ENCODE data around the gene HPS3.

Gene HPS3

GRCh38 chr3:149120051-149120972 lies 9.1 kb upstream of the HPS3 start:
- no peak for DNase-seq (ENCODE audit: low read depth)

- no peak for DNase-seq (ENCODE audit: low read depth)
Observed at GRCh38 chr3:149122721-149123578, 6.5 kb upstream of the HPS3 start.

- no peak for DNase-seq (ENCODE audit: low read depth)
Observed at GRCh38 chr3:149128821-149129220, 617 bp upstream of the HPS3 start.

DNA sequence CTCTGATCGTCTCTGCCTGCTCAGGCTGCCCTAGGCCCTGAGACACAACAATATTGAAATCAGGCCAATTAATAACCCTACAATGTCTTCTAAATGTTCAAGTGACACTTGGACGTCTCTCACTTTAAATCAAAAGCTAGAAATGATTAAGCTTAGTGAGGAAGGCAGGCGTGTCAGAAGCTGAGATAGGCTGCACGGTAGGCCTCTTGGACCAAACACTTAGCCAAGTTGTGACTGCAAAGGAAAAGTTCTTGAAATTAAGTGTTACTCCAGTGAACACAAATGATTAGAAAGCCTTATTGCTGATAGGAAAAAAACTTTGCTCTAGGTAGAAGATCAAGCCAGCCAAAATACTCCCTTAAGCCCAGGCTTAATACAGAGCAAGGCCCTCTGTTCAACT lies 2.2 kb downstream of the HPS3 start:
- no peak for DNase-seq (ENCODE audit: low read depth)

DNA sequence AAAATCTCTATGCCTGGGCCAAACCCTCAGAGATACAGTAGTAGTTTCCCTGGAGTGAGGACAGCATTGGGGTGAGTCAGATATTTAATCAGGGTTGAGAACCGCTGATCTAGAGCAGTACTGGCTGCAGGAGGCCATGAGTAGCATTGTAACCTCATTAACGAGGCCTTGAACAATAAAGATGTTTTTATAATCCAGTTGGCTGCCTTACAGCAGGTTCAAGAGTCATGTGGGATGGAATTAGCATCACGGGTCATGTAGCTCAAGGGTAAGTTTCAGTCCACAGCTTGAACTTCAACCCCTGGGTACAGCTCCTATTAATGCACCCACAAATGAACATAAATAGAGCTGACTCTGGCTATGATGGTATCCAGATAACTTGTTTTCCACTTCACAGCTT lies 5.1 kb downstream of the HPS3 start:
- no peak for DNase-seq (ENCODE audit: low read depth)

DNA sequence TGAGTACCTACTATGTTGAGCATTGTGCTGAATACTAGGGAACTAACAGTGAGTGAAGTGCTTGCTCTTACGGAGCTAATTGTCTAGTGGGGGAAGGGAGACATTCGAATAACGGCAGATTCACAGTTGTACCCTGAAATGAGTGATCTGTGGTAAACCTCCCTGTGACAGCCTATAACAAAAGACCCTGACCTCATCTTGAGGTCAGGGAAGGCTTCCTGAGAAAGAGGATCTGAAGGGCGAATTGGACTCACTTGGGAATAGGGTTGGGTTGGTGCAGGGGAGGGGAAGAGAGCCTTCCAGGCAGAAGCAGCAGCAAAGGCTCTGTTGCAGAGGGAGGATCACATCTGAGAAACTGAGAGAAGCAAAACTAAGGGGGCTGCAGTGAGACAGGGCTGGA lies 13.2 kb downstream of the HPS3 start:
- no peak for DNase-seq (ENCODE audit: low read depth)

- no peak for DNase-seq (ENCODE audit: low read depth)
Observed at GRCh38 chr3:149145356-149145755, 15.9 kb downstream of the HPS3 start.

- no peak for DNase-seq (ENCODE audit: low read depth)
Observed at GRCh38 chr3:149145974-149146373, 16.5 kb downstream of the HPS3 start.

DNA sequence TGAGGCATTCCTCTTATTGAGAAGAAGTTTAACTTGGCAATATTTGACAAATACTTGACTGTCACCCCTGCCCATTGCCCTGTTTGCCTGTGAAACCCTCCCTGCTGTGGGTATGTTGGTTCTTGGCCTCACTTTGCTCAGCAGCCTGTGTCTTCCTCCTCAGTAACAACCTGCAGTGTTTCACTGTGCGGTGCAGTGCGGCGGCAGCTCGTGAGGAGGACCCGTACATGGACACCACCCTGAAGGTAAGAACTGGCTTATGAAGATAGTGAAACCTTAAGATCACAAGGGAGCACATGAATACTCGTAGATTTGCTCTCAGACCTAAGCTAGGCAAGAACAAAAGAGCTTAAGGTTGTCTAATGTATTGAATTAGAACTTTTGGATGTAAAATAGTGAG lies 21.0 kb downstream of the HPS3 start:
- no peak for DNase-seq (ENCODE audit: low read depth)

DNA sequence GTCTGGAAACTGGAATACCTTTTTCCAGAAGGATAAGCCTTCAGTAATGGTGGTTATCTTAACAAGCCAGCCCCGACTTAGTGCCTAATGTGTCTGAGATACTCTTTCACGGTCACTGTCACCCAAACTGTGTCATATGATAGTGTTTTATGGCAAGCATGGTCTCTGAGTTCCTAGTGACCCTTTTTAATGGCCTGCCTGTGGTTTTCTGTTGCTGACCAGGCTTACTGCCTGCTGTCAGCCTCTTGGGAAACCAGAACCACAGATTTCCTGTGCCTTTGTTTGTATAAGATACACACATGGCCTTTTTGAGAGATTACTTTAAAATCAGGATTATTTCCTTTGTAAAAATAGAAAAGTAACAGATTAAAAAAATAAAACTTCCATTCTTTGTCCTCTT lies 22.4 kb downstream of the HPS3 start:
- DNase-seq (ENCODE audit: low read depth), result no peak

- DNase-seq (ENCODE audit: low read depth), result no peak
Observed at GRCh38 chr3:149152420-149152819, 23.0 kb downstream of the HPS3 start.

DNA sequence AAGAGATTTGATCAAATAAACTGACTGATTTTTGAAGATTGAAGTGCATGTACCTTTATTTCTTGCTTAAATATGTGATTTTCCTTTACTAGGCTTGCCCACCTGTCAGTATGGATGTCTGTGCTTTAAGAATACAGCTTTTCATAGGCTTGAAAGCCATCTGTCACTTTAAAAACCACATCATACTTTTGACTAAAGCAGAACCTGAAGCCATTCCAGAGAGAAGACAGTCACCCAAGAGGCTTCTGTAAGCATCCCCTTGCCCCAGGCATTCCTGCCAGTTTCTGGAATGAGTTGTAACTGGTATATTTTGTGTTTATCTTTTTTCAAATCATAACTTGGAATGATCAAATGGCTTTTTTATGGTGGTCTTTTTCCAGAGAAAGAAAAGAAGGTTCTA lies 24.0 kb downstream of the HPS3 start:
- no peak for DNase-seq (ENCODE audit: low read depth)

DNA sequence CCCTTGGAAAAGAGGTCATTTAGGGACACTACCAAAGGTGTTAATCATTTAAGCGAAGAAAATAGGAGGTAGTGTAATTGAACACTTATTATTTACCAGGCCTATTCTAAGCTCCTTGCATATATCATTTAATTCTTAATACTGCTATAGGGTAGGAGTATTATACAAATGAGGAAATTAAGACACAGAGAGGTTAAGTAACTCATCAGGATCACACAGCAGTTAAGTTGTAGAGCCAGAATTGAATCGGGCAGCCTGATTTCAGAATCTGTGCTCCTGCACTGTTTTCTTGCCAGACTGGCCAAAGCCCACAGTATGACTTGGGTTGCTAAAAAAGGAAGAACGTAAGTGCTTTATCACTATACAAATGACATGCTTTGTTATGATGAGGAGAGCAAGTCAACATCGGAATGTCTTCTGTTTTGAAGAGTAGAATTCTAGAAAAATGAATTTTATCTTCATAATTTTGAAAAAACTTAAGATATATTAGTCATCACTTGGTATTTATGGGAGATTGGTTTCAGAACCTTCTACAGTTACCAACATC lies 31.4 kb downstream of the HPS3 start:
- no peak for DNase-seq (ENCODE audit: low read depth)

DNA sequence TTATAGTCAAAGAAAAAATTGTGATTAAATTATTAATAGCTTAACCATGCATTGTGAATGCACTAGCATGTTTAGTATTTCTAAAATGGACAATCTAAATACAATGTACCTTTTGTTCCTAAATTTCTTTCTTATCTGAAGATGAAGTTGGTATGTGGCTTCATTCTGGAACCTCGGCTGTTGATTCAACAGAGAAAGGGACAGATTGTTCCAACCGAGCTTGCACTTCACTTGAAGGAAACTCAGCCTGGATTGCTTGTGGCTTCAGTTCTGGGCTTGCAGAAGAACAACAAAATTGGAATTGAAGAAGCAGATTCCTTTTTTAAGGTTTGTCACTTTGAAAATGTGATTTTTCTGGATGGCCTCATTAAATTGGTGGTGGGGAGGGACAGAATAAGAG lies 32.6 kb downstream of the HPS3 start:
- DNase-seq (ENCODE audit: low read depth), result no peak

- DNase-seq (ENCODE audit: low read depth), result no peak
Observed at GRCh38 chr3:149163066-149163465, 33.6 kb downstream of the HPS3 start.

GRCh38 chr3:149167898-149168297 lies 38.5 kb downstream of the HPS3 start:
- no peak for DNase-seq (ENCODE audit: low read depth)

GRCh38 chr3:149170672-149171071 lies 41.2 kb downstream of the HPS3 start:
- DNase-seq (ENCODE audit: low read depth), result no peak

- no peak for DNase-seq (ENCODE audit: low read depth)
Observed at GRCh38 chr3:149174901-149175300, 45.5 kb downstream of the HPS3 start.

DNA sequence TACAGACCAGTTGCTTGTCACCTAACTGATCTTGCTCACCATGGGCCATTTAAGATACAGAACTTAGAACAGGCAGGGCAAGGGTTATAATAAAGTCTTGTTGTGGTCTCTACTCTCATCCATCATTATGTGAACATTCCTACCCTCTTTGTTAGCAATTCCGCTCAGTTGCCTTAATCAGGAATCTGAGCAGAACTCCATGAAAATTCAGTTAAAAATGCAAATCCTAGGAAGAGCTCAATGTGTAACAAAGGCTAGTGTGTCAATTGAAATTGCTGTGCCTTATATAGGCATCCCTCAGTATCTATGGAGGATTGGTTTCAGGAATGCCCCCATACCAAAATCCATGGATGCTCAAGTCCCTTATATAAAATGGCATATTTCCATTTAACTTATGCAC lies 47.7 kb downstream of the HPS3 start:
- DNase-seq (ENCODE audit: low read depth), result no peak

GRCh38 chr3:149179220-149179619 lies 49.8 kb downstream of the HPS3 start:
- no peak for DNase-seq (ENCODE audit: low read depth)

GRCh38 chr3:149180057-149180573 lies 50.7 kb downstream of the HPS3 start:
- DNase-seq (ENCODE audit: low read depth), result peak; percentile 99

- DNase-seq (ENCODE audit: low read depth), result no peak
Observed at GRCh38 chr3:149181182-149181581, 51.7 kb downstream of the HPS3 start.

GRCh38 chr3:149186219-149186618 lies 56.8 kb downstream of the HPS3 start:
- no peak for DNase-seq (ENCODE audit: low read depth)

Measured in non-pigmented ciliary epithelial cell (primary cell).